Breast epithelium (tissue), 4 donors: ENCODE measurements around the gene SUFU. TPM values are rescaled to one million over a fixed set of nuclear protein-coding genes. Genes with fewer than 3 reads are reported as not detected.

ENCODE experiments used
- DNase-seq, 2 donors: peaks; one replicate each; pipeline ENCODE4 v3.0.0-alpha.2; 2019; ENCODE audit warnings: low spot score in 2 of 2
- H3K27ac ChIP-seq, 2 donors: fragments of 200-600 bp; sonication (generic) in 1 of 2; one replicate each; pipeline ENCODE4 v1.5.1; 2016 to 2019; ENCODE audit warnings: mild to moderate bottlenecking in 1 of 2
- H3K27me3 ChIP-seq, 2 donors: fragments of 200-600 bp; sonication (generic) in 1 of 2; one replicate each; pipeline versions ENCODE4 v1.5.1 to v1.6.0; 2017 to 2019; ENCODE audit warnings: control low read depth in 1 of 2, mild to moderate bottlenecking in 1 of 2
- H3K36me3 ChIP-seq: fragments of 200-600 bp; one replicate; pipeline ENCODE4 v1.5.1; 2019
- H3K4me1 ChIP-seq, 2 donors: fragments of 200-600 bp; sonication (generic); one replicate each; pipeline ENCODE4 v1.5.1; 2016 to 2019; ENCODE audit warnings: control low read depth in 1 of 2
- H3K4me3 ChIP-seq, 3 donors: fragments of 200-600 bp; sonication (generic); 1 replicate in 2 of 3; 2 replicates in 1 of 3; pipeline ENCODE4 v1.5.1; 2016 to 2019; ENCODE audit warnings: mild to moderate bottlenecking in 3 of 3, moderate library complexity in 2 of 3
- H3K9me3 ChIP-seq, 2 donors: fragments of 200-600 bp; sonication (generic) in 1 of 2; one replicate each; pipeline ENCODE4 v1.5.1; 2016 to 2019; ENCODE audit warnings: control low read depth in 1 of 2
- POLR2A ChIP-seq: fragments of 450-650 bp; IDR thresholded peaks from one replicate; pipeline ENCODE4 v1.6.1; 2016; ENCODE audit warnings: antibody characterized with exemption, mild to moderate bottlenecking, moderate library complexity
- POLR2AphosphoS5 ChIP-seq, 3 donors: sonication (generic); formaldehyde crosslinking; IDR thresholded peaks; one replicate each; pipeline ENCODE4 v1.6.1; 2017; ENCODE audit warnings: antibody characterized with exemption in 3 of 3
- intact Hi-C: fragments of 100-400 bp; cut with DNase I; formaldehyde crosslinking; loops from one replicate; pipeline ENCODE4 v1.15.1; 2023; ENCODE audit warnings: low total_unique reads
- total RNA-seq, 3 donors: library from RNA; depleted of rRNA; stranded (reverse); fragments of >200 nt; gene quantifications; one replicate each; pipeline ENCODE4 v1.1.0, GENCODE V29; 2016
- TF ChIP-seq, protein P1 (sequence below), 3 donors: fragments of 450-650 bp; IDR thresholded peaks; one replicate each; pipeline ENCODE4 v1.5.1; 2016 to 2017; ENCODE audit warnings: antibody characterized with exemption in 3 of 3, mild to moderate bottlenecking in 3 of 3, moderate library complexity in 3 of 3

SUFU gene
- total RNA-seq, 3 donors from 2014 or later = 6.2 to 9.1 (median 8.6) TPM

DNA sequence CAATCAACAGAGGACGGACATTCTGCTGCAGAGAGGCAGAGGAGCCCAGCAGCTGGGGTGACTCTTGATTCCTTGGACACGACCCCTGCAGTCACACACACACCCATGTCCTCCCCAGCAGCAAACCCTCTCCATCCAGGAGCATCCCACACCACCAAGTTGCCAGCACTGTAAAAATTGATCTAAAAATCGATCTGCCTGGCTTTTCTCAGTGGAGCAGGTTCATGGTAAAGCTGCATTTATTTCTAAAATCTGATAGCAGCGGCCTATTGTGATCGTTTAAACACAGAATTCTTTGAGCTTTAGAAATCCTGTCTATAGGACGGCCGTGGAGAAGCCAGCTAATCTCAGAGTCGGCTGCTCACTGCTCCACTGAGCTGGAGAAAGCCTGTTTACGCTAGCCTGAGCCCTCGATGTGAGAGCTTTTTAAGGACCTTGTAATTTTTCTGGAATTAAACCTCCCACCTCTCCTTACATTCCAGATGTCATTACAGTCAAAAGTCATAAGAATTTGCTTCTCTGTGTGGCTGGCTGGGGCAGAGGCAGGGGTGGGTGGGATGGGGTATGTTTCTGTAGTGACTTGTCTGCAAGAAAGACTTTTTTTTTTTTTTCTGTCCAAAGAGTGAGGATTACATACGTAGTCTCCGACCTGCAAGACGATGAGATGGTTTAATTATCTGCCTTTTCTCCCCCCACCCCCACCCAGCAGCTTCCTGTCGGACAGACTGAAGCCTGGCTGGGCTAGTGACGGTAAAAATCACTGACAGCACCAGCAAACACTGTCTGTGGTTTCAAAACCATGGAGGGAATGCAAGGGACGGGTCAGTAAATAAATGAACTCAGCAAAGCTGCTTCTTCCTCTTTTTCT, 172.1 kb downstream of the SUFU start:
- Histone ChIP-seq H3K27ac (peak overlapping the region; percentile 68 to 85), H3K36me3 (no peaks in the 10 kb centered on the region), H3K4me1 (peaks cover 13 to 26% of the 10 kb centered on the region in 2 donors), H3K4me3 (peak overlapping the region in 1 of 3 donors; percentile 17), H3K27me3 (no peaks in the 10 kb centered on the region), H3K9me3 (no peaks in the 10 kb centered on the region)
- TF ChIP-seq POLR2A = no peak
- TF ChIP-seq, protein P1, sequence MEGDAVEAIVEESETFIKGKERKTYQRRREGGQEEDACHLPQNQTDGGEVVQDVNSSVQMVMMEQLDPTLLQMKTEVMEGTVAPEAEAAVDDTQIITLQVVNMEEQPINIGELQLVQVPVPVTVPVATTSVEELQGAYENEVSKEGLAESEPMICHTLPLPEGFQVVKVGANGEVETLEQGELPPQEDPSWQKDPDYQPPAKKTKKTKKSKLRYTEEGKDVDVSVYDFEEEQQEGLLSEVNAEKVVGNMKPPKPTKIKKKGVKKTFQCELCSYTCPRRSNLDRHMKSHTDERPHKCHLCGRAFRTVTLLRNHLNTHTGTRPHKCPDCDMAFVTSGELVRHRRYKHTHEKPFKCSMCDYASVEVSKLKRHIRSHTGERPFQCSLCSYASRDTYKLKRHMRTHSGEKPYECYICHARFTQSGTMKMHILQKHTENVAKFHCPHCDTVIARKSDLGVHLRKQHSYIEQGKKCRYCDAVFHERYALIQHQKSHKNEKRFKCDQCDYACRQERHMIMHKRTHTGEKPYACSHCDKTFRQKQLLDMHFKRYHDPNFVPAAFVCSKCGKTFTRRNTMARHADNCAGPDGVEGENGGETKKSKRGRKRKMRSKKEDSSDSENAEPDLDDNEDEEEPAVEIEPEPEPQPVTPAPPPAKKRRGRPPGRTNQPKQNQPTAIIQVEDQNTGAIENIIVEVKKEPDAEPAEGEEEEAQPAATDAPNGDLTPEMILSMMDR (IDR thresholded peaks at IDR 0.05) = no peak
- no peak for TF ChIP-seq POLR2AphosphoS5 (IDR thresholded peaks at IDR 0.05)
- no peak for DNase-seq
- intact Hi-C loops = no loop called here

DNA sequence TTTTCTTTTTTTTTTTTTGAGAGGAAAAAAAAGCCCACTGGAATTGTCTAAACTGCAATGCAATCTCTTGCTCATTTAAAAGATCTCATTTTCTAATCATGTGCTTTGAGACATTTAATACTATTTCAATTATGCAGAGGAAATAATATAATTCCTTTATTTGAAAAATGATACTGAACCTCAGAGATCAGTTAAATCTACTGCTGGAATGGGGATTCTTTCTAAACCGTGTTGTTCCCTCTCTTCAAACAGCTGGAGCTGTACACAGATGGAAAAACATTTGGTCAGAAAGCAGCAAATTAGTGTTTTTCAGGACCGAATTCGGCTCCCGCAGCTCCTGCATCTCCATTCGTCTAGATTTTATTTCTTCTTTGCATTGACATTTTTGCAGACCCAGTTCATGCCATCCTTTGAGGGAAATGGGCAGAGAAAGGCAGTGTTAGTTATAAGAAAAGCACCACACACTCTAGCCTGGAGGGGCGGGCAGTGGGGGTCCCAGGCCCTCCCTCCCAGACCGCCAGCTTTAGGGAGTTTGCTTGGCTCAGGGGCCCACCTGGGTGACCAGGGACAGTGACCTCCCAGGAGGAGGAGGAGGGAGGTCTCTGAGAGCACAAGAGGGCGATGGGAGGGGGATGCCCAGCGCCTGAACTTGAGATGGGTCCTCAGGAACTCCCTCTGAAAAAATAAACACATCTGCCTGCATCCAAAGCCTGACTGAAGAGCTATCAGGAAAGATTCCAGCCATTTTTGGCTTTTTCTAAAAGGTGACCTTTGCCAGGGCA, 173.0 kb downstream of the SUFU start:
- TF ChIP-seq, protein P1 (IDR thresholded peaks at IDR 0.05) = no peak
- TF ChIP-seq POLR2A (no peak), POLR2AphosphoS5 (IDR thresholded peaks at IDR 0.05) (no peak)
- H3K4me3 ChIP-seq = no peak overlapping the region
- H3K27ac ChIP-seq = peak overlapping the region; percentile 68 to 85
- no peaks in the 10 kb centered on the region for H3K36me3 ChIP-seq
- H3K9me3 ChIP-seq = no peaks in the 10 kb centered on the region
- intact Hi-C loops = no loop called here
- no peaks in the 10 kb centered on the region for H3K27me3 ChIP-seq
- peaks cover 13 to 26% of the 10 kb centered on the region in 2 donors for H3K4me1 ChIP-seq
- DNase-seq = no peak

DNA sequence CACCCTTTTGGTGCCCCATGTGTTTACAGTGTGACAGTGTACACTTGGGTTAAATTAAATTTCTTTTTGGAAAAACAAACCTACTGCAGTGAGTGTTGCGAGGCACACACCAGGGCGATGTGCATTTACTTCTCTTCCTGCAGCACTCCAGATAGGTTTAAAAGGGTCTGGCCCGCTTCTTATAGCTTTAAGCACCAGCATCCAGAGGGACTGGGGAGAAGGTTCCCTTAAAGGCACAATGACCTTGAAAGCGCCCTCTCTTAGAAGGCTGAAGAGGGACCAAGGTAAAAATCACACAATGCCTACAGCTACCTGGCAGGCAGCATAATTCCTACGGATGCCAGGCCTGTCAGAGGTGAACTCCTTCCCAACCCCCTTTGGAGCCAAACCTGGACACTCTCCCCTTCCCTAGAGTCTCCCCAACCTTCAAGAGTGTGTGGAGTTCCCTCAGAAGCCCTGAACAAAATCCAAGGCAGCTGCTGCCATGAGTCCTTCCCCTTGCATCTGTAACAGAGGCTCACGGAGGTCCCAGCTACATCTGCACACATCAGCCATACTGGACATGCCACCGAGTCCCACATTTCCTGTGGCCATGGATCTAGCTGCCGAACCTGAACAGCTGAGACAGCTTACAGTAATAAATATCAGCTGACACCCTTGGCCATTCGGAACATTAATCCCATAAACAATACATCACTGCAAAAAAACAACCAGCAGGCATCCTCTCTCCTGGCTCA, 173.7 kb downstream of the SUFU start:
- H3K27me3 ChIP-seq = no peaks in the 10 kb centered on the region
- H3K27ac ChIP-seq = peak overlapping the region; percentile 68 to 85
- no peaks in the 10 kb centered on the region for H3K36me3 ChIP-seq
- H3K9me3 ChIP-seq = no peaks in the 10 kb centered on the region
- H3K4me3 ChIP-seq = no peak overlapping the region
- TF ChIP-seq, protein P1 (IDR thresholded peaks at IDR 0.05) = no peak
- TF ChIP-seq POLR2AphosphoS5 (IDR thresholded peaks at IDR 0.05) = no peak
- no peak for TF ChIP-seq POLR2A
- no peak for DNase-seq
- H3K4me1 ChIP-seq = peaks cover 13 to 26% of the 10 kb centered on the region in 2 donors
- intact Hi-C loops = no loop called here

DNA sequence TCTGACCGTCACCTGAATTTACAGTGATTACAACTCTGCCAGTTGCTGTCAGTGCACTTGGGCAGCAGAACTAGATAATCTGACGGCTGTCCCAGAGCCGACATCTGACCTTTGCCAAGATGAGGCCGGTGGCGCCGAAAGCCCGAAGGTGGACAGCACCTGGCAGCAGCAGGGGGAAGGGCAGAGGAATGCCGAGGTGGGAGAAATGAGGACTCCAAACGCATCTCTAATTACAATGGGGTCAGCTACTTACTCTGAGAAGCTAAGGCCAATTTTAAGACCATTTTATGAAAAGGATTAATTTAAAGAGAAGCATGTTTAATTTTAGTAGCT, 174.3 kb downstream of the SUFU start:
- Histone ChIP-seq H3K27ac (peak overlapping the region; percentile 68 to 85), H3K4me3 (no peak overlapping the region), H3K9me3 (no peaks in the 10 kb centered on the region), H3K4me1 (peaks cover 13 to 26% of the 10 kb centered on the region in 2 donors), H3K36me3 (no peaks in the 10 kb centered on the region), H3K27me3 (no peaks in the 10 kb centered on the region)
- no peak for DNase-seq
- TF ChIP-seq POLR2A = no peak
- intact Hi-C loops = no loop called here

DNA sequence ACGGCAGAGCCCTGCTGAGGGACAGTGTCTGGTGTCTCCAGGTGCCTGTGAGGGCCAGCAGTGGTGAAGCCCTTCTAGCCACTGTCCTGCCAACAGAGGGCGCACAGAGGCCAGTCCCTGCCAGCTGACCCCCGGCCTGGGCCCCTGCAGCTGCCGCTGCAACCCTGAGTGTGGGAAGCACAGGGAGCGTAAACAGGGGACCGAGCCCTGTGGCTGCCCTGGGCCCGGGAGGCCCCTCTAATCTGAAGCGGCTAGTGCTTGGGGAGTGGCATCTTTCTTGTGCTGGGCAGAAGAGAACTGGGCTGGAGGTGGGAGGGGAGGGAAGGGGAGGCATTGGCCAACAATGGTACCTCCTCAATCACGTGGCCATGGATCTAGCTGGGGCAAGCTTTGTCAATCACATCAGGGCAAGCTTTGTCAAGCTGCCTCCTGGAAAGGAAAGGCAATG, 175.1 kb downstream of the SUFU start:
- Histone ChIP-seq H3K4me1 (peaks cover 13 to 26% of the 10 kb centered on the region in 2 donors), H3K4me3 (peak overlapping the region in 1 of 3 donors; percentile 43), H3K36me3 (no peaks in the 10 kb centered on the region), H3K27ac (peak overlapping the region; percentile 68), H3K27me3 (no peaks in the 10 kb centered on the region), H3K9me3 (no peaks in the 10 kb centered on the region)
- intact Hi-C loops = no loop called here
- no peak for TF ChIP-seq POLR2AphosphoS5 (IDR thresholded peaks at IDR 0.05)
- TF ChIP-seq, protein P1 (IDR thresholded peaks at IDR 0.05) = peak in 2 of 3 donors; percentile 42 to 46
- TF ChIP-seq POLR2A = no peak
- peak in 1 of 2 donors; percentile 65 for DNase-seq
